NCI-H187 (cell line): Measurements from ENCODE around the gene STX16.

ENCODE experiments used
- DNase-seq, 2 experiments: peaks; one replicate each; lab custom pipeline; 2025; lab: John Stamatoyannopoulos, UW

The STX16 gene

DNA sequence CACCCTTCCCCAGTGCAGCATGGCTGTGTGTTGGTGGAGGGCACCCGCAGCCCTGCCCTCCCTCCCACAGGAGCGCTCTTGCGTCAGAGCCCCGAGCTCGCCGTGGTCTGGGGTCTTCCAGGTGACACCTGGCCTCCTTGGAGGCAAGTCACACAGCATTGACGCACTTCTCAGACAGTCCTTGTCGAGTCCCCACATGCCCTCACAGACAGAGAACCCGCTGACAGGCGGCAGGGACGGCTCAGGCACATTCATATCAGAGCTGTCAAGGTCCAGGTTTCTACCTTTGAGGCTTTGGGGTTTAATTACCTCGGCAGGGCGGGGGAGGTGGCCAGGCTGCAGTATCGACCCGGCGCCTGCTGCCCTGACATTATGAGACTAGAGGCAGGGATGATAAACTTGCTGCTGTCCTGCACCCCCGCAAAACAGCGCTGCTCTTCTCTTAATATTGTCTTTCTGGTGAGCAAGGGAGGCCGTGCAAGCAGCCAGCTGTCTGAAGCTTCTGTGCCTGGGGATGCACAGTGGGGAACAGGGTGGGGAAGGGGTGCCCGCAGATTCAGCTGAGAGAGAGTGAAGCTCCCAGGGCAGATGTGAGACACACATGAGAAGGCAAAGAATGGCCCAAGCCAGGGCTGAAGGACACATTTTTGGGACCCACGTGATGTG lies 46.3 kb downstream of the STX16 start:
- DNase-seq, result no peak

DNA sequence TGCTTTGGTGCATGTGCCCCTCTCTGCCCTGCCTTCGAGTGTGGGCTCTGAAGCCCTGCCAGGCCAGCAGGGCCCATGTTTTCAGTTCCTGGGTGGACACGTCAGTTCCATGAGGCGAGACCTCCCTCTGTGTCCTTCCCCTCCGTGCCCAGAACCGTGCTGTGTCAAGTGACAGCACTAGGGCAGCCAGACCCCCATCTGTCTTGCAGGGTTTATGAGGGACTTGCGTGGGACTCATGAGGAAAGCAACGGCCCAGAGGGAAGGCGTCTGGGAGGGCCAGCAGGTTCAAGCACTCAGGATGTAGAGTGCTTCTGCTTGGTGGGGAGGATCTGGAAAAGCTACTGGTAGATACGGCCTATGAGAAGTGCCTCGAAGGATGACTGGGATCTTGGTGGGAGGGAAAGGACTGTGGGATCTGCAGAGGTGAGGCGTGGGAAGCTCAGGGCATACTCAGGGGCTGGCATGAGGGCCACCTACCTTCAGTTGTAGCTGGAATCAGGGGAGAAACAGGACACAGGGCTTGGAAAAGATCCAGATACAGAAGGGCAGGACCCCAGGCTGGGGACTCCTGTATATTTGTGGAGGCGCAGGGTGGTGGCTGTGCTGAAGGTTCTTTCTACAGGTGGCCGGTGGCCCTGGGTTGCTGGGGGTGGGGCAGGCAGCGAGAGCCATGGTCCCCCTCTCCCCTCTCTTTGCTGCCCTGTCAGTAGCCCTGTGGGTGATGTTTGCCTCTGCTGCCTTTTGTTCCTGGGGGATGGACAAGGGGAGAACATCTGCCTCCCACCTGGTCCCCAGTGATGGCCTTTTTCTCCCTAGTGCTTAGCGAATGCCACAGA lies 47.0 kb downstream of the STX16 start:
- DNase-seq, result no peak

DNA sequence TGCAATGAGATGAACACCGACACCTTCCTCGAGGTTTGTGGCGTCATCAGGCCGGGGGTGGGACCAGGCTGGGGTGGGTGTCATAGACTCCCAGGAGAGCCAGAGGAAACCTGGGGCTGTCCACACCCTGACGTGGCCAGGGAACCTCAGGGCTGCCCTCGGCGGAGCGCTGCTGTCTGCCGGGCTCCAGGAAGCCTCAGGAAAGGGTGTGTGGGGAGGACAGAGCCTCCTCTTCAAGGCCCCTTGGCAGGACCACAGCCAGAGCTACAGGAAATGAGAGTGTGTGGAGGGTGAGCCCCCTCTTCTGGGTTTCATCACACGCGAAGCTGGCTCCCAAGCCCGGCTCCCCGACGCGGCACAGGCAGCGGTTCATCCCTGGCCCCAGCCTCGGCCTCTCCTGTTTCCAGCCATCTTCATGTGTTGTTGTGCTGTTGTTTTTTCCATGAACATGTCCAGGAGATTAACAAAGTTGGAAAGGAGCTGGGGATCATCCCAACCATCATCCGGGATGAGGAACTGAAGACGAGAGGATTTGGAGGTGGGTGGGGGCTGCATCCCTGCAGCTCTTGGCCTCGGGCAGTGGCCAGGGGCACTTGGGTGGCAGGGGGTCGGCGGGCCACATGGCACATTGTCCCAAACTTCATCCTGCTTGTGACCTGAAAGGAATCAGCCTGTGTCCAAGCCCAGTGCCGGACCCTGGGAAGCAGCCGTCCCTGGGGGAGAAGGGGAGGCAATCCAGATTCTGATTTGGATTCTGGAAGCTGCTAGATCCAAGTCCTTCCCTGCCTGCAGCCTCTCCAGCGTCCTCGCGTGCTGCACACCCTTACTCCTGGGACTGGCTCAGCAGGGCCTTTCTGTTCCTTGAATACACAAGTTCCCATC lies 47.9 kb downstream of the STX16 start:
- no peak for DNase-seq

DNA sequence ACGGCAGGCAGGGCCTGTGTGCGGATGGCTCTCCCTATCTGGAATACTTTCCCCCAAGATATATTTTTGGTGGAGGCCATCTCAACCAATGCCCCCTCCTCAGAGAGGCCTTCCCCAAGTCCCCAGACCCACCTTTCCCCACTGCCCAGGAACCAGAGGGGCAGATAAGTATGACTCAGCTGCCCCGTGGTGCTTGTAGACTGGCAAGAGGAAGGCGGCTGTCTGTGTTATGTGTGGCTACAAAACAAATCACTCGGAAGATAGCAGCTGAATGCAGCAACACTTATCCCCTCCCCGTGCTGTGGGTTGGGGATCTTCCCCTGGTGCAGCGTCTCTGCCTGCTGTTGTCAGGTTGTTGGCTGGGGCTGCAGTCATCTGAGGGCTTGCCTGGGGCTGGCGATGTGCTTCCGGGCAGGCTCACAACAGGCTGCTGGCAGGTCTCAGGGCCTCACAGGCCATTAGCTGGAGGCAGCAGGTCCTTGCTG lies 48.6 kb downstream of the STX16 start:
- DNase-seq, result no peak

DNA sequence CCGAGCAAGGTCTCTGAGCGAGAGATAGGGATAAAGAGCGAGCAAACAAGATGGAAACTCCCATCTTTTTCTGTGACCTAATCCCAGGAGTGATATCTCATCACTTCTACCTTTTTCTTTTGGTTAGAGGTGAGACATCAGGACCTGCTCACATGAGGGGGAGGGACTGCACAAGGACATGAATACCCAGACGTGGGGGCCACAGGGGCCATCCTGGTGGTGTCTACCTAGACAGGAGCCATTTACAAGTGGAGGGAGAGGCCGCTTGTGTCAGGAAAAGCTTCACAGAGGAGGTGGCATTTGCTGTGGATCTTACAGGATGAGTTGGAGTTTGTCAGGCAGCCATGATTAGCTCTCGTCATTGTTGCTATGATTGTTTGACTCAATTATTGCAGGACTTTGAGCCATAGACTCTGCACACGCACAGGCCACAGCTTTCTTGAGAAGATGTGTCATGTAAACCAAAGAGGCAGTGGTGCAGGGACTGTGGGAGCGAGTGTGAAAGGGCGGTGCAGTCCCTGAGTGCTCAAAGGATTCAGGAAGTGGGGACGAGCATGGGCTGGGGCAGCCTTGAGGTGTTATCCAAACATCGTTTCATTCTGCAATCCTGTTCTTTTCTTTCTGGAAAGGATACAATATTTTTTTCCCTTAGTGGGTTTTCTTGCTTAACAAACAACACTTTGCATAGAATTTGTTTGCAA lies 49.2 kb downstream of the STX16 start:
- DNase-seq, result no peak

DNA sequence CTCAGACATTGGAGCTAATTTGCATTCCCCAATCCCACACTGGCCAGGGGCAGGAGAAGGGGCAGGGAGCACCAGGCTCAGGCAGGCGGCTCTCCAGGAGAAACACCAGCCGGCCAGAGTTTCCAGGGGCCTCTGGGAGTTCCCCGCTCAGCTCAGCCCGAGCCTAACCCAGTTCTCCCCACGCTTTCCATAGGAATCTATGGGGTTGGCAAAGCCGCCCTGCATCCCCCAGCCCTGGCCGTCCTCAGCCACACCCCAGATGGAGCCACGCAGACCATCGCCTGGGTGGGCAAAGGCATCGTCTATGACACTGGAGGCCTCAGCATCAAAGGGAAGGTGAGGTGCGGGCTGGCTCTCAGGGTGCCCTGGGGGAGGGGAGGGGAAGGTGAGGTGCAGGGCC lies 49.7 kb downstream of the STX16 start:
- DNase-seq, result no peak

DNA sequence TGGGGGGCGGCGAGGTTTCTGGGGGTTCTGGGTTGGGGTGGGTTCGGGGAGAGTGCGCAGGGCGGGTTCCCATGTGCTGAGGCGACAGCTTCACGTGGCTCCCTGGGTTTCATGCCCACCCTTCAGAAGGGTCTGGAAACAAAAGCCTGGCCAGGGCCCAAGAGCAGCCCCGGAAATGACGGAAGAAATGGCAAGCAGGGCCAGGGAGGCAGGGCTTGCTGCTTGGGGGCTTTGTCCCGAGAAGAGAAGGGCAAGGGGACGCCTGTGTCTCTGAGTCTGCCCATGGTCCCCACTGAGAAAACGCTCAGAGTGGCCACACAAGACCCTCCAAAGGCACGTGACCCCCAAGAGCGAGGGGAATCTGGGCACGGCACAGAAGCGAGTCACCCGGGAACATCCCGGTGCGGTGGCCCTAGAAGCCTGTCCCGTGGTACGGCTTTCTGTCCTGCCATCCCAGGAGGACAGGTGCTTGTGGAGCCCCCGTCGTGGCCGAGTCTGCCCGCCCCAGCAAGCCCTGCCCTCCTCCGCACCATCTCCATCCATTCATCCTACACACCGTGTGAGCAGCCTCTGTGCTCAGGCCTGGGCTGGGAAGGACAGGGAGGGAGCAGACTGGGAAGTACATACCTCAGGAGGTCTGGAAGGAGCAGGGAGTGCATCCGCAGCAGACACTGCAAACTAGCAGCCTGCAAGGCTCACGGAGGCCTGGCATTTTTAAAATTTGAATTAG lies 50.5 kb downstream of the STX16 start:
- DNase-seq, result no peak

DNA sequence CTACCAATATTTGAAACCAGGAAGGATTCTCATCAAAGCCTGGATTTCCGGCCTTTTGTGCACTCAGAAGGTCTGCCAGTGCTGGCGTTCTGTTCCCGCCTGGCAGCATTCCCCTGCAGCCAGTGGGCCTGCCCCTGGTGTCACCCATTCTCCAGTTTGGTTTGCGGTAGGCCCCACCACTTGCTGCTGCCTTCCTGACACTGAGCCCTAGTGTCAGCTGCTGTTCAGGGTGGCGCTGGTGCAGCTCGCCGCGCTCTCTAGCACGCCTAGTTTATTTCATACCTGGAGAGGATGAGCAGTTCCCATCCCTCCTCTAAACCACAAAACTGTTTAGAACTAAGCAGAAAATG lies 51.1 kb downstream of the STX16 start:
- no peak for DNase-seq

DNA sequence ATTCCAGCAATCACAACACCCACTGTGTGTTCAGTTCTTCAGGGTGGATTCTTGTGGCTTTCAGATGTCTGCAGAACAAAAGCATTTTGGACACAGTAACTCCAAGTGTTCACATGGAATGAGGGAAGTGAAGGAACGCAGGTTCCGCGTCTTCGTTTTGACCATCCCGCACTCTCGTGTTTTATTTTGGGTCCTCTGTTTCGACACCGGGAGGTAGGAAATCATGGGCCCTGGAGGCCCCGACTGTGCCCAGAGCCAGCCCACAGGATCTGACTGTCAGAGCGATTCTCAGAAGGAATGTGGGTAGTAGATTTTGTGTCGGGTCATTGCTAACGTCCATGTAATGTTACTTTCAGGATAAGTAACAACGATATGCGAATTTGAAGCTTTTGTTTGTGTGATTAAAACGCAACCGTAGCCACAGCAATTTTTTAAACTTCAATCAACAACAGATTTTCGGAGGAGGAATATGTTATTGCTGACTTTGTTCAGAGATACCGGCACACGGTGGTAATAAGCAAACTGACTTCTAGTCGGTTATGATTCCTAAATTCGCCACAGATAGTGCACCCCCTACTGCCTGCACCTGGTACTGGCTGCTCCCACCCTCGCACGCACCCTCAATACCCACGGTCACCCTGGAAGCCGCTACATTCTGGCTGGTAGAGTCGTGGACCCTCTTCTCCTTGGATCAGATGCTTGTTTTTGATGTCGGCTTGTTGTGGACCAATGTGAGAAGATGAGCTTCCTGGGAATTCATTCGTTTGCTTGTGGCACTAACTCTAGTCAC lies 52.0 kb downstream of the STX16 start:
- no peak for DNase-seq

DNA sequence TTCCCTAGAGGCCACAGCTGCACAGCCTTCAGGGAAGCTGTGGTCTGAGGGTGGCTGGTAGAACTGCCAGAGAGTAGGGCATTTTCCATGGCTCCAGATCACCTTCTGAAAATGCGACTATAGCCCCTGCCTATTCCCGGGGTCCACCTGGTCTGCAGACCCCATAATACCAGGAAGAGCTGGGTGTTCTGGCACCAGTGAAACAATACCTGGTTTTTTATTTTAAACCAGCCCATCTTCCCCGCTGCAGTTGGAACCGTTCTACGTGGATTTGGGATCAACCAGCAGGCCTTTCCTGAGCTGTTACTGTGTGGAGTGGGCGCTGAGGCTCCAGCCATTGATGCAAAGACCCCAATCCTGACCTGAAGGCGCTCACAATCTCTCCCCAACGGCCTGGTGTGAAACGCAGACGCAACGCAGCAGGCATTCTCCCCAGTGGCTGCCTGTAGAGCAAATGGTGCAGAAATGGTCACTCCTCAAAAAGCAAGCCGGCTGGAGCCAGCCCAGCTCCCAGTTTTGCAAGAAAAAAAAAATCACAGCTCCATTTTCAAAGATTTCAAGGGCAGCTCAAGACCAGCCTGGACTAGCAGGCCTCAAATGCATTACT lies 52.8 kb downstream of the STX16 start:
- DNase-seq, result no peak

DNA sequence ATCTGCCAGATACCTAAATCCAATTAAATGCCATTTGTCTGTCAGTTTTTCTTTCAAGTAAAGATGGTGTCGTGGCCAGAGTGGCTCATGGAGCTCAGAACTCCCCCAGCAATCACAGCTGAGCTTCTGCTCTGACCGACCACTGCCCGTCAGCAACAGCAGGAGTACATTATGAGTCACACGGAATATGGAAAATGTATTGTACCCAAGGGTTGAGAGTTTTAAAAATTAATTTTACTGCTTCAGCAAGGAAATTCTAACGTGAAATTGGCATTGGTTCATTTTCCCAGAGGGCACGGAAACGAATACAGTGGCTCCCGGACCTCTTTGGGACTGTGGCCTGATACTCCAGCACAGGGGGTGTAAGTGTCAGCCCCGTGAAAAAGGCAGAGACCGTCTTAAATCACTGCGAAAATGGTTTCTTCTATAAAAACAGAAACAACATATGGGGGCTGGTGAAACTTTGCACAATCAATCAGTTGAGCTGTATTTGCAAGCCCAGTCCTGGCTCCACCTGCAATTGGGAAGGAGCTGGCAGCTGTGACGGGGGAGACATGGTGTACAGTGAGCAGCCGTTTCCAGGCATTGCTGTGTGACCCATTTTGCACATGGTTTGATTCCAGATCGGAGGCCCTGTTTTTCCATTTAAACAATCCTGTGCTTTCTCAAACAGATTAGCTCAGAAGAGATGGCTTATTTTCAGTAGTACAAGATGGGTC lies 54.3 kb downstream of the STX16 start:
- no peak for DNase-seq

DNA sequence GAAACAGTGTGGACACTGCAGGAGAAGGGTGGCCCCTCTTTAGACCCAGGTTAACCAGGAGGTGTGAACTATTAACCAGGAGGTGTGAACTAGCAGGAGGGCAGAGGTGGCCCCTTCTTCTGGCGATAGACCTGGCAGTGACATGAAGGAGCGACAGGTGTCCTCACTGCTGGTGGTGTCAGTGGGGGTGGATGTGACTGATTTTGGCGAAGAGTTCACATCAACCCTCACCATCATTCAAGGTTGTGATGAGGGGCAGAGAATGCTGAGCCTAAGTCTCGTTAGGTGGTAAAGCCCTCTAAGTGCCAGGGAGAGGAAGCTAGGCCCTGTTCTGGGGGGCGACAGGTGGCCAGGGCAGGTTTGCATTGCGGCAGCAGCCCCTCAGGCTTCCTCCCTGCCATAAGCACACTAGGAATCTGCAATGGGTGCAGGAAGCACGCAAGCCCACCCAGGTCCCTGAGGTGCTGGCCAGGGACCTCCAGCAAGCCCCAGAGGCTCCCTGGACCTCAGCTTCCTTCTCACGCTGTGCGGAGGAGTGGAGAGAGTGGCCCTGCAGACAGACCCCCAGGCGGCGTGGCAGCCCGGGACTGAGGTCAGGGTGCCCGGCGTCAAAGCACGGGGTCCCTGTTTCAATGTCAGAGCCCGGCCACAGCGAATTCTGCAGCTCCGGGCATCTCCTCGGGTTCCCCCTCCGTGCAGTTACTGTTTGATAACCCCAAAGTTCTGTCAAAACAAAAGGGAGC lies 55.2 kb downstream of the STX16 start:
- DNase-seq, result no peak

DNA sequence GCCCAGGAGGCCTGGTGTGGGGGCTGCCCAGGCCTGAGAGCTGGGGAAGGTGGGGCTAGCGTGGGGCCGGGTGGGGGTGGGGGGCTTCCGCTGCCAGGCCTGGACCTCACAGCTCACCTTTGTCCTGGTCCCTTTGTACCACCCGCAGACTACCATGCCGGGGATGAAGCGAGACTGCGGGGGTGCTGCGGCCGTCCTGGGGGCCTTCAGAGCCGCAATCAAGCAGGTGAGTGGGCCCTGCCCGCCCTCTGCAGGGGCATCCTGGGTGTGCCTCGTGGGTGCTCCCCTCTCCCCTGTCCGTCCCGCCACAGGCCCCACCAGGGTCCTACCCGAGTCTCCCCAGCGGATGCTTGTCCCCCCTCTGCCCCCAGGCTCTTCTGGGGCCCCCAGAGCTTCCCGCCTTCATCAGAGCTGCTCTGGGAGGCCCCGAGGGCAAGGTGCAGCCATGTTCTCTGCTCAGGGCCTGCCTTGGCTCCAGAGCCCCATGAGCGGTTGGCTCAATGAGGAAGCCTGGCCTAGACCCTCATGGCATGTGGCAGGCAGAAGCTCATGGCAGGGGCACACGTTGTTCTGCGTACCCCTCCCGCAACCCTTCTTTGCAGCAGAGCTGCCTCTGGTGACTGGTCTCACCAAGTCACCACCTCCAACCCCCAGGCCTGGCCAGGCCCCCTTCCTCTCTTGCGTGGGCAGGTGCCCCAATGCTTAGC lies 56.0 kb downstream of the STX16 start:
- no peak for DNase-seq

DNA sequence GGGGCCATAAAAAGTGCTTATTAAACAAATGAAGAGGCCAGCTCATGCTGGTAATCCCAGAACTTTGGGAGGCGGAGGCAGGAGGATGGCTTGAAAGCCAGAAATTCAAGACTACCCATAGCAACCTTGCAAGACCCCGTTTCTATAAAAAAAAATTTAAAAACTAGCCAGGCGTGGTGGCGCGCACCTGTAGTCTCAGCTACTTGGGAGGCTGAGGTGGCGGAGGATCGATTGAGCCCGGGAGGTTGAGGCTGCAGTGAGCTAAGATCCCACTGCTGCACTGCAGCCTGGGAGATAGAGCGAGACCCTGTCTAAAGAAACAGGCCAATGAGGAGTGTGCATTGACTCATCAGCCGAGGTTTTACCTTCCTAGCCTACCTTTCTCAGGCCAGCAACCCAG lies 56.7 kb downstream of the STX16 start:
- DNase-seq, result no peak

DNA sequence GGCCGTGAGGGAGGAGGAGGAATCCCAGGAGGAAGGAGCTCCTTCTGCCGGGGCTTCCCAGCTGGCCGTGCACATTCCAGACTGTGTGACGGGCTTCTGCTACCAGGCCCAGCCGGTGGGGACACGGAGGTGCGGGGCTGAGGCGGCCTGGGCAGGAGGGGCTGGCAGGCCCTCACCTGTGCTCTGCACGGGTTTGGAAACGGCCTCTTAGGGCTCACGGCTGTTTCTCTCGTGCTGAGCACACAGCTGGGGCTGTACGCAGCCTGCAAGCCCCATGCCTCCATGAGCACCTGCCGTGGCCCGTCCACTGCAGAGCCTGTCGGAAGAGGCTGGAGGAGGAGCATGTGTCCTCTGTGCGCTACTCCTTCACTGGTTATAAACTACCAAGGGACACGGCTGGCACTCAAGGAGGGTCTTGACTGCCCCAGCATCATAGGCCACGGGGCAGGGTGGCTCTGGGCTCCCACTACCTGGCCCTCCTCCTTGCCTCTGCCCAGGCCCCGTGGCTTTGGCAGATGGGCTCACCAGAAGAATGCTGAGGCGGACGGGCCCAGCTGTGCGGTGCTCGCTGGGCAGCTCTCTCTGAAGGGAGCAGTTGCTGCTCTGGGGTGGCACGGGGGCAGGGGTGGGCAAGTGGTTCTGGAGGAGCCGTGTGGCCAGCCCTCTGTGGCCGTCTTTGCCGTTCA lies 57.3 kb downstream of the STX16 start:
- DNase-seq, result no peak

DNA sequence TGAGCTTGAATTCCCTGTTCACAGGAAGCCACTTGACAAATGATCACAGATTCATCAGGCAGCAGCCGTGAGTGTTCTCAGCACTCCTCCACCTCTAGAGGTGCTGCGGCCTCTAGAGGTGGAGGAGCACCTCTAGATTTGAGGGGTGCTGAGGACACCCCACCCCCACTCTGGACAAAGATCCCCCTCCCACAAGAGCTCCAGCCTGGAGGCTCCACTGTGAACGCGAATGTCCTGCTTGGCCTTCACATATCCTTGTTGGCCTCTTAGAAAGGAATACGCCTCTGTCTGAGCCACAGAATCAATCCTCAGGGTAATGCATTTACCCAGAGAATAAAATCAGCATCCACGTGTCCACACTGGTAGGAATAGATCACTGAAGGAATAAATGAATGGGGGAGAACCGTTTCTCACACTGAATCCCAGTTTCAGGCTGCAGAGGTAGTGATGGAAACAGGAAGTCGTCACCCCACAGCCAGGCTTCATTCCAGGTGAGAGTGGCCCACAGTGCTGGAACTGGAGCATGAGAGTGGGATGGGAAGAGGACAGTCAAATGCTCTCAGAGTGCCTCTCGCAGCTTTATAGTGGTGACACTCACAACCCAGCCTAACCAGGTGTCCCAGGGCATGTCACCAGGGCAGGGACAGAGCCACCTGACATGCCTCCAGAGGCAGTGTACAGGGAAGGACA lies 58.1 kb downstream of the STX16 start:
- no peak for DNase-seq

DNA sequence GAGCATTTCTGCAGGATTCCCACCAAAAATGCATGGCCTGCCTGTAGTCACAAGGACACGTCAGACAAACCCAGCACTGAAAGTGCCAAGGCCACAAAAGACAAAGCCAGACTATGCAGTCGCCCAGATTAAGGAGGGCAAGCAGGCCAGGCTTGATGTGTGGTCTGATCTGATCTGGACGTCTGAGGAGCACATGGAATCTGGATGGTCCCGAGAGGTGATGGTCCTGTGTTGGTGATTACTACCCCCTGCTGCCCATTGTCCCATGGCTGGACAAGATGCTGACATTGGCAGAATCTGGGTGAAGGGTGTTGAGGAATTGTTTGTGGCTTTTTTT lies 58.6 kb downstream of the STX16 start:
- DNase-seq, result no peak
